Testis (tissue), 2 donors: ENCODE measurements around the gene ABLIM3.

Experiments used
- CTCF ChIP-seq, 3 experiments: fragments of 450-650 bp in 2 of 3; fragments of 200-600 bp in 1 of 3; sonication (generic) in 1 of 3; IDR thresholded peaks; one replicate each; pipeline ENCODE4 v1.5.1; 2016 to 2019; ENCODE audit warnings: antibody characterized with exemption in 3 of 3, mild to moderate bottlenecking in 2 of 3, moderate library complexity in 1 of 3
- POLR2A ChIP-seq: fragments of 450-650 bp; IDR thresholded peaks from one replicate; pipeline ENCODE4 v1.6.1; 2017; ENCODE audit warnings: antibody characterized with exemption, mild to moderate bottlenecking, moderate library complexity

- TF ChIP-seq CTCF (IDR thresholded peaks at IDR 0.05) (no peak), POLR2A (no peak)
These were observed 13.8 kb upstream of the ABLIM3 start for GRCh38 chr5:149127394-149127955.
